SK-N-MC (cell line): ENCODE results near the gene SLC35G6.

Source experiments
- EZH2 ChIP-seq: fragments of 200-600 bp; sonication (generic); IDR thresholded peaks from one replicate; pipeline ENCODE4 v1.6.1; 2017; ENCODE audit warnings: antibody characterized with exemption
- POLR2AphosphoS5 ChIP-seq: IDR thresholded peaks from 2 replicates; pipeline ENCODE4 v1.6.1; 2012; ENCODE audit warnings: mild to moderate bottlenecking, low read depth, low read length, borderline replicate concordance

DNA sequence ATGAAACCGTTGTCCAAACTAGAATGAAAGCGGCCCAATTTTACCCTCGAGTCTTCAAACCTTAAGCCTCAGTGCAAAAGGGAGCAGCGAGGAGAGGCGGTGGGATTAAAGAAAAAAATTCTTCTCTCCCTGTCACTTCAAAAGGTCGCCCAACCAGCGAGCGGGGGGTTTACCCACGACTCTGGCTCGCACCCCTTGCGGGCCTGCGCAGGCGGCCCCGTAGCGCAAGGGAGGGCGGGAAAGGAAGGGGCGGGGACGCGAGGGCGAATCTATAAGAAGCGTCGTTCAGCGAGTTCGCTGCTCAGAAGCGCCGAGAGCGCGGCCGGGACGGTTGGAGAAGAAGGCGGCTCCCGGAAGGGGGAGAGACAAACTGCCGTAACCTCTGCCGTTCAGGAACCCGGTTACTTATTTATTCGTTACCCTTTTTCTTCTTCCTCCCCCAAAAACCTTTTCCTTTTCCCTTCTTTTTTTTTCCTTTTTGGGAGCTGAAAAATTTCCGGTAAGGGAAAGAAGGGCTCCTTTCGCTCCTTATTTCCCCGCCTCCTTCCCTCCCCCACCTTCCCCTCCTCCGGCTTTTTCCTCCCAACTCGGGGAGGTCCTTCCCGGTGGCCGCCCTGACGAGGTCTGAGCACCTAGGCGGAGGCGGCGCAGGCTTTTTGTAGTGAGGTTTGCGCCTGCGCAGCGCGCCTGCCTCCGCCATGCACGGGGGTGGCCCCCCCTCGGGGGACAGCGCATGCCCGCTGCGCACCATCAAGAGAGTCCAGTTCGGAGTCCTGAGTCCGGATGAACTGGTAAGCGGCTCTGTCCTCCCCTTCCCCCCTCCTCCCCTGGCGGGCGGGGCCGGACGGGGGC, 3.0 kb downstream of the SLC35G6 start, which contains the start of gene POLR2A:
- no peak for TF ChIP-seq EZH2
- TF ChIP-seq POLR2AphosphoS5: peak; percentile 99
